ENCODE data around the gene VAT1L. TPM values are rescaled to one million over a fixed set of nuclear protein-coding genes. Genes with fewer than 3 reads are reported as not detected.

The VAT1L gene
- total RNA-seq, 1 experiment from 2014 or later: 33.8 TPM

DNA sequence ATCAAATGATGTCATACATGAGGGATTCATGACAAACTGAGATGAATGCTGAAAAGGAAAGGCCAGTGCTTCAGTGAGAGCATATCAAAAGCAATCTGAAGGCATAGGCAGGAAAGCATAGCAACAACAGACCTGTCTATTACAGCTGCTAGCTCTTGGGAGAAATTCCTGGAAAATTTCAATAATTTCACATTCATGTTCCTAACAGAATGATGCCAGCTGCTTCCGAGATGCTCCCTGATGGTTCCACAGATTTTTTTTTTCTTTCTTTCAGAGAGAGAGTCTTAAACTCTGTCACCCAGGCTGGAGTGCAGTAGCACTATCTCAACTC is 183.7 kb downstream of the VAT1L start:
- Histone ChIP-seq H3K56ac (ENCODE audit: insufficient read length, low read depth, low read length) (no peak overlapping the region), H4K8ac (replicated peaks; ENCODE audit: insufficient read length, low read depth, low read length) (no peak overlapping the region), H2BK20ac (ENCODE audit: low read depth, low read length, poor library complexity, severe bottlenecking) (no peak overlapping the region), H2AK5ac (ENCODE audit: insufficient read length, low read length) (no peak overlapping the region), H4K20me1 (ENCODE audit: control insufficient read depth, insufficient read depth, insufficient read length) (no peaks in the 10 kb centered on the region), H3K14ac (ENCODE audit: insufficient read depth, low read length) (no peak overlapping the region), H3K9me3 (ENCODE audit: control insufficient read depth, low read depth, low read length) (no peaks in the 10 kb centered on the region), H3K23ac (ENCODE audit: insufficient read length, low read depth, low read length) (no peak overlapping the region), H3K4me1 (ENCODE audit: insufficient read depth, low read length) (peaks cover 4% of the 10 kb centered on the region), H3K79me2 (ENCODE audit: insufficient read depth, low read length) (no peaks in the 10 kb centered on the region), H2BK5ac (ENCODE audit: insufficient read length, low read length) (no peak overlapping the region), H3T11ph (ENCODE audit: low read length) (no peak overlapping the region), H3K9ac (ENCODE audit: extremely low read depth, insufficient read length, low read length) (no peak overlapping the region), H3K4ac (ENCODE audit: low read depth, low read length) (no peak overlapping the region), H2AFZ (ENCODE audit: low read length) (no peak overlapping the region), H3K27ac (ENCODE audit: insufficient read length, low read depth, low read length) (no peak overlapping the region), H2BK12ac (ENCODE audit: insufficient read length, low read depth, low read length) (no peak overlapping the region), H4K91ac (ENCODE audit: insufficient read length, low read depth, low read length) (no peak overlapping the region), H3K79me1 (ENCODE audit: insufficient read depth, low read depth, low read length, poor library complexity, severe bottlenecking) (no peaks in the 10 kb centered on the region), H3K27me3 (ENCODE audit: insufficient read depth, low read length) (no peaks in the 10 kb centered on the region), H3K18ac (ENCODE audit: insufficient read length, low read depth, low read length) (no peak overlapping the region), H3K23me2 (ENCODE audit: insufficient read length, low read depth, low read length, poor library complexity, severe bottlenecking) (no peaks in the 10 kb centered on the region), H2BK15ac (ENCODE audit: low read depth, low read length) (no peak overlapping the region), H2BK120ac (ENCODE audit: low read depth, low read length, poor library complexity, severe bottlenecking) (no peak overlapping the region), H4K5ac (ENCODE audit: insufficient read length, low read depth, low read length) (no peak overlapping the region), H3K4me2 (ENCODE audit: insufficient read depth, insufficient read length, low read length) (no peak overlapping the region)
- peaks cover 36 to 41% of the 10 kb centered on the region in 2 experiments for H3K4me1 Mint-ChIP-seq
- peak overlapping the region in 1 of 3 experiments; percentile 93; a peak in 2 of 7 replicates for H3K27ac Mint-ChIP-seq
- no peak for DNase-seq
- H3K27me3 Mint-ChIP-seq (ENCODE audit: low read depth): peaks cover 2% of the 10 kb centered on the region; the same call in 1 of the 2 replicates
- no peak overlapping the region for H3K4me3 Mint-ChIP-seq
- peaks cover 0 to 3% of the 10 kb centered on the region in 2 experiments; a peak in 1 of 5 replicates for H3K9me3 Mint-ChIP-seq
- TF ChIP-seq CTCF (conservative IDR thresholded peaks at IDR 0.05): no peak
- peaks cover 4 to 21% (median 12%) of the 10 kb centered on the region in 3 experiments; a peak in 6 of 7 replicates for H3K36me3 Mint-ChIP-seq (ENCODE audit: insufficient read depth in 1 of 3, low read depth in 3 of 3)
- WGBS (ENCODE audit: extremely low coverage, insufficient read length, low lambda C conversion rate): no CpG with 5 or more reads among the region's 1 CpG

Data from H9 (cell line).